ENCODE data around the gene GRK3.

The GRK3 gene

GRCh38 chr22:25697181-25697664 lies 132.7 kb downstream of the GRK3 start:
- H3K27me3 ChIP-seq (ENCODE audit: insufficient read depth, poor library complexity, severe bottlenecking): no peaks in the 10 kb centered on the region
- no peak for DNase-seq (ENCODE audit: low read depth in 1 of 2, low spot score in 1 of 2)
- H3K4me3 ChIP-seq (replicated peaks; ENCODE audit: insufficient read depth, low read length): no peak overlapping the region
- no peak for TF ChIP-seq POLR2AphosphoS5 (IDR thresholded peaks at IDR 0.05; ENCODE audit: low read depth)
- no peak for TF ChIP-seq REST (IDR thresholded peaks at IDR 0.05; ENCODE audit: insufficient replicate concordance, low read depth)
- no peak for TF ChIP-seq CTCF (IDR thresholded peaks at IDR 0.05; ENCODE audit: insufficient read depth, low read length)
- no peak for TF ChIP-seq SPI1 (IDR thresholded peaks at IDR 0.05; ENCODE audit: borderline replicate concordance, low read depth)
- TF ChIP-seq GABPA (IDR thresholded peaks at IDR 0.05; ENCODE audit: low read depth): no peak
- no peak overlapping the region for H3K27ac ChIP-seq (replicated peaks)

- Histone ChIP-seq H3K27ac (replicated peaks) (no peak overlapping the region), H3K27me3 (ENCODE audit: insufficient read depth, poor library complexity, severe bottlenecking) (no peaks in the 10 kb centered on the region), H3K4me3 (replicated peaks; ENCODE audit: insufficient read depth, low read length) (no peak overlapping the region)
- TF ChIP-seq SPI1 (IDR thresholded peaks at IDR 0.05; ENCODE audit: borderline replicate concordance, low read depth): no peak
- no peak for TF ChIP-seq POLR2AphosphoS5 (IDR thresholded peaks at IDR 0.05; ENCODE audit: low read depth)
- no peak for TF ChIP-seq CTCF (IDR thresholded peaks at IDR 0.05; ENCODE audit: insufficient read depth, low read length)
- no peak for TF ChIP-seq REST (IDR thresholded peaks at IDR 0.05; ENCODE audit: insufficient replicate concordance, low read depth)
- TF ChIP-seq GABPA (IDR thresholded peaks at IDR 0.05; ENCODE audit: low read depth): no peak
- no peak for DNase-seq (ENCODE audit: low read depth in 1 of 2, low spot score in 1 of 2)
These were observed 133.5 kb downstream of the GRK3 start for GRCh38 chr22:25697978-25698377.

GRCh38 chr22:25698461-25698860 lies 134.0 kb downstream of the GRK3 start:
- H3K27ac ChIP-seq (replicated peaks): no peak overlapping the region
- H3K27me3 ChIP-seq (ENCODE audit: insufficient read depth, poor library complexity, severe bottlenecking): no peaks in the 10 kb centered on the region
- no peak for DNase-seq (ENCODE audit: low read depth in 1 of 2, low spot score in 1 of 2)
- H3K4me3 ChIP-seq (replicated peaks; ENCODE audit: insufficient read depth, low read length): no peak overlapping the region
- TF ChIP-seq SPI1 (IDR thresholded peaks at IDR 0.05; ENCODE audit: borderline replicate concordance, low read depth) (no peak), GABPA (IDR thresholded peaks at IDR 0.05; ENCODE audit: low read depth) (no peak), REST (IDR thresholded peaks at IDR 0.05; ENCODE audit: insufficient replicate concordance, low read depth) (no peak), POLR2AphosphoS5 (IDR thresholded peaks at IDR 0.05; ENCODE audit: low read depth) (no peak), CTCF (IDR thresholded peaks at IDR 0.05; ENCODE audit: insufficient read depth, low read length) (no peak)
